GM23338 (cell line): Measurements from ENCODE around the gene MAP2K5.

Experiments used
- CREB1 ChIP-seq: fragments of 250-450 bp; sonication (Bioruptor Pico); IDR thresholded peaks from 2 replicates; pipeline ENCODE4 v1.5.0; 2020; ENCODE audit warnings: low read depth, mild to moderate bottlenecking, moderate library complexity
- CTCF ChIP-seq, 2 experiments: fragments of 200-600 bp in 1 of 2; sonication (generic) in 1 of 2; conservative IDR thresholded peaks; 2 replicates each; pipeline versions ENCODE4 v1.5.1 to v1.6.1; 2016 to 2017; ENCODE audit warnings: antibody characterized with exemption in 2 of 2, low read depth in 2 of 2, mild to moderate bottlenecking in 2 of 2, moderate library complexity in 1 of 2
- ETS1 ChIP-seq: IDR thresholded peaks from 2 replicates; pipeline ENCODE4 v1.6.1; 2016; ENCODE audit warnings: antibody characterized with exemption
- EZH2 ChIP-seq: fragments of 200-600 bp; sonication (generic); IDR thresholded peaks from one replicate; pipeline ENCODE4 v1.8.0; 2017; ENCODE audit warnings: antibody characterized with exemption, mild to moderate bottlenecking, low read depth; ENCODE audit not compliant: unreplicated experiment
- EZH2phosphoT487 ChIP-seq: fragments of 200-600 bp; sonication (generic); IDR thresholded peaks from one replicate; pipeline ENCODE4 v1.8.1; 2018; ENCODE audit warnings: antibody characterized with exemption; ENCODE audit not compliant: unreplicated experiment
- JUNB ChIP-seq: IDR thresholded peaks from one replicate; pipeline ENCODE4 v1.6.1; 2016; ENCODE audit warnings: antibody characterized with exemption; ENCODE audit not compliant: unreplicated experiment
- POLR2AphosphoS5 ChIP-seq: IDR thresholded peaks from 2 replicates; pipeline ENCODE4 v1.6.1; 2016; ENCODE audit warnings: antibody characterized with exemption, low read depth
- REST ChIP-seq: IDR thresholded peaks from one replicate; pipeline ENCODE4 v1.6.1; 2018; ENCODE audit warnings: antibody characterized with exemption; ENCODE audit not compliant: unreplicated experiment
- ZNF331 ChIP-seq: fragments of 250-450 bp; sonication (Bioruptor Pico); IDR thresholded peaks from 2 replicates; pipeline ENCODE4 v1.5.0; 2020; ENCODE audit warnings: low read depth, mild to moderate bottlenecking, moderate library complexity

- TF ChIP-seq CTCF (conservative IDR thresholded peaks at IDR 0.05; ENCODE audit: low read depth in 2 of 2) (no peak), JUNB (no peak), POLR2AphosphoS5 (no peak), EZH2 (no peak), ZNF331 (CRISPR knock-in tag) (no peak), EZH2phosphoT487 (no peak), REST (no peak), CREB1 (CRISPR knock-in tag) (no peak), ETS1 (no peak)
Measured at GRCh38 chr15:67722030-67722817, 179.7 kb downstream of the MAP2K5 start.
